Smooth muscle cell of the brain vasculature (primary cell): ENCODE data around the gene SAFB2.
"Not testable (repeated sequence)": the region's sequence is repeated elsewhere in the genome, so short reads cannot be mapped to it uniquely, and the experiment has no call there.

Experiments
- DNase-seq: peaks from one replicate; pipeline ENCODE4 v3.0.0-alpha.2; 2012; ENCODE audit warnings: low read depth, low spot score

The SAFB2 gene

DNA sequence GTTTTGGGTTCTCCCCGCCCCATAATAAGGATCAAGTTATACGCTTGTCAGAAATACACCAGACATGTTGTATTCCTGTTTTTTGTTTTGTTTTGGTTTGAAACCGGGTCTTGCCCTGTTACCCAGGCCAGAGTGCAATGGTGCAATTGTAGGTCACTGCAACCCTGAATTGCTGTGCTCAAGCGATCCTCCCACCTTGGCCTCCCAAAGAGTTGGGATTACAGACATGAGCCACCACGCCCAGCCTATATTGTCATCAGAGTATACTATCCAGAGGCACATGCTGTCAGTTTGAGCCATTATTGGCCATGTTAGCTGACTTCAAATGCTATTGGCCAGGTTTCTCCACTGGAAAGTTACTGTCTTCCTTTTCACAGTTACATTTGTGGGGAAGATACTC, 10.1 kb upstream of the SAFB2 start:
- DNase-seq: no peak

DNA sequence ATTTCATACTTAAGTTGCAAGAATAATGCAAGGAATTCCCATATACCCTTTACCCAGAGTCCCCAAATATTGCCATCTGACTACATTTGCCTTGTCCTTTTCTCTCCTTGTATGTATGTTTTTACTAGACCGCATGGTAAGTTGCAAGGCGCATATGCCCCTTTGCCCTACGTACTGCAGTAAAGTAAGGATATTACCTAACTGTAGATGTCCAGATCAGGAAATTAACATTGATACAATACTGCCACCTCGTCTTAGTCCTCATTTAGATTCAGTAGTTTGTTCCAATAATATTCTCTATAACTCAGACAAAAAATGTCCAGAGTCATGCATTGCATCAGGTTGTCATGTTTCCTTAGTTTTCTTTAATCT, 9.7 kb upstream of the SAFB2 start:
- no peak for DNase-seq

DNA sequence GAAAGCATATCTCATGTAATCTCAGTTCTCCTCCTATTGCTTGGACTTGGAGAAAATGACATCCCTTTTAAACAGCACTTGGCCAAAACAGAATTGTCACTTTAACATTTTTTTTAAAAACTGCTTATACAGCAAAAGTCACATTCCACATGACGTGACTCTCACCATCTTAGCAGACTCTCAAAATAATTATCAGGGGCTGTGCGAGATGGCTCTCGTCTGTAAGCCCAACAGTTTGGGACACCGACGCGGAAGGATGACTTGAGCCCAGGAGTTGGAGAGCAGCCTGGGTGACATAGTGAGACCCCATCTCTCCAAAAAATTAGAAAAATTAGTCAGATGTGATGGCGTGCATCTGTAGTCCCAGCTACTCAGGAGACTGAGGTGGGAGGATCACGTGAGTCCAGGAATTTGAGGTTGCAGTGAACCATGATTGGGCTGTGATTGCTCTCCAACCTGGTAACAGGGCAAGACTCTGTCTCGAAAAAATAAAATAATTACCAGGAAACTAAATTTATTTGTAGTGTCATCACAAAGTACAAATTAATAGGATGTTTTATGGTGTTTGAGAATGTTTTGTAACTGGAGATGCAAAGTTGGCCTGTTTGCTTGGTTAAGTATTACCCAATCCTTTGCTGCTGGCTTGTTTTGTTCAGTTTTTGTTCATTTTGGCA, 9.1 kb upstream of the SAFB2 start:
- no peak for DNase-seq

DNA sequence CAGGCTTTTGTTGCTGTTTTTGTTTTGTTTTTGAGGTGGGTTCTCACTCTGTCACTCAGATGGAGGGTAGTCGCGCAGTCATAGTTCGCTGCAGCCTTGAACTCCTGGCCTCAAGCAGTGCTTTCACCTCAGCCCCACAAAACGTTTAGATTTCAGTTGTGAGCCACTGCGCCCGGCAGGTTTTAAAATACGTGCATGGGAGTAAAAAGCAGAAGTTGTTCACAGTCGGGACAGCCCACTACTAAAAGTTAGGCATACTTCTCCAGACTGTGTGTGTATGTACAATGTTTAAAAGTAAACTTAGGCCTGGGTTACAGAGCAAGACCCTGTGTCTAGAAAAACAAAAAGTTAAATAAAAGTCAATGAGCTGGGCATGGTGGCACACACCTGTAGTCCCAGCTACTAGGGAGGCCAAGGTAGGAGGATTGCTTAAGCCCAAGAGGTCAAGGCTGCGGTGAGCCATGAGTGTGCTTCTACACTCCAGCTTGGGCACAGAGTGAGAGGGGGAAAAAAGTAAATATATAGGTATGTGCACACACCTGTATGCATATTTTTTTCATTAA, 6.4 kb upstream of the SAFB2 start:
- DNase-seq: no peak

DNA sequence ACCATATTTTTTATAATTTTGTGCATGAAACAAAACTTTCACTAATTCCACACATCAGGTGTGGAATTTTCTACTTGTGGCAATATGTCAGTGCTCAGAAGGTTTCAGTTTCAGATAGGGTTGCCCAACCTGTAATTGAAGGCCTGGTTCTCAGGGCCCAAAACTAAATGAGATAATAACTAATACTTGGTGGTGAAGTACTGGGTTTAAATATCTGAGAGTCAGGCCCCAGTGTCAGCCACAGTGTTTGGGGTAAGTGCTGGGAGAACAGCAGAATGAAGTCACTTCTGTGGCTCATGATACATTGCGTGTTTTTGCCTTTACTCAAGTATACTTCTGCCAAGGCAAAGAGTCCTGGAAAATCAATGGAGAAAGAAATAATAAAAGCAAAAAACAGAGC, 5.9 kb upstream of the SAFB2 start:
- no peak for DNase-seq

DNA sequence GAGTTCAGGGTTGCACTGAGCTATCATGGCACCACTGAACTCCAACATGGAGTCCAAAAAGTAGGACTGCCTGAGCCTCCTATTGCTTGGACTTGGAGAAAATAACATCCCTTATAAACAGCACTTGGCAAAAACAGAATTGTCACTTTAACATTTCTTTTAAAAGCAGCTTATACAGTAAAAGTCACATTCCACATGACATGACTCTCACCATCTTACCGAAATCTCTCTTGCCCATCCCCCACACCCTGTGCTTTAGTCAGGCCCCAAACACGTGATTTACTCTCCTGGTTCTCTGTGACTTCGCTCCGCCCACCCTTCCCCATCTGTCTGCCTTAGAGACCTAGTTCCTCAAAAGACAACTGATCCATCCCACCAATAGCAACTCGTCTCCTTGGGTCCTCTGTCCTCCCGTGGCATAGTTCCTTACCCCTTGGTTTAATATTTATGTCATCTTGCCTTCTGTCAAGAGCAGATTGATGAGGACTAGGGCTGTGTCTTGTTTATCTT, 4.9 kb upstream of the SAFB2 start:
- DNase-seq: no peak

DNA sequence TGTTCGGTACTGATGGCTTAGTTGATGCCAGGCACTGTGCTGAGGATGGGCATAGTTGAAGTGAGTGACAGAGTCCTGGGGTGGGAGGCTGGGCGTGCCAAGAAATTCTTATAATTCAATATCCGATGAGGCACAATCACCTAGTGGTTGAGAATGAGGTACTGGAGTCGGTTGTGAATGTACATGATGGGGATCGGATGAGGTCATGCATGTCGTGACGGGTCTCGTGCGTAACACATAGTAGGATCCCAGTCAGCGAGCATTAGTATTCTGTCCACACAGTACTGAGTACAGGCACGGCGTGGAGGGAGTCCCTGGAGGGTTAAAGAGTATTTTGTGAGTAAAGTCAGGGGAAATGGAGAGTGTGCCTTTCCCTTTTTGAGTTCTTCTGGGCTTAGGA, 3.1 kb upstream of the SAFB2 start:
- DNase-seq: no peak

DNA sequence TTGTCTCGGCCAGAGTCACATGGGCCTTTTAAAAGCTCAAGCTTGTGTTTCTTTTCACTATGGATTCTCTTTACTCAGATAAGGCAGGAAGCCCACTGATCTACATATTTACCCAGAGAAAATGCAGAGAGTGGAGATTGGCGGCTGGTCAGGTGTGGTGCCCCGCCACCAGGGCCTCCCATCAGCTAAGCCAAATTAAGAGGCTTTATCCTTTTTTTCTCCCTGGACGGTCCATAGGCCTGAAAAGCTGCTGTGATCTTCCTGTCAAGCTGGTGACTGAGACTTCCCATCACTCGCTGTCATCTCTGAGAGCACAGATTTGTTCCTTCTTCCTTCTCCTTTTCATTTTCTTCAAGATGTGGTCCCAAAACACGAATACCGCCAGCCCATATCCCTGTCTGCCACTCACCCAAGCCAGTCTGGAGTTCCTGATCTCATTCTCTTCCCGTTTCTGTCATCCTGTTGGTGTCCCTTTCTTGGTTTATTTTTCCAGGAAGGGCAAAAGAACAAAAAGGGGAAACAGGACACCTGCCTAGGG, 2.2 kb upstream of the SAFB2 start:
- no peak for DNase-seq

DNA sequence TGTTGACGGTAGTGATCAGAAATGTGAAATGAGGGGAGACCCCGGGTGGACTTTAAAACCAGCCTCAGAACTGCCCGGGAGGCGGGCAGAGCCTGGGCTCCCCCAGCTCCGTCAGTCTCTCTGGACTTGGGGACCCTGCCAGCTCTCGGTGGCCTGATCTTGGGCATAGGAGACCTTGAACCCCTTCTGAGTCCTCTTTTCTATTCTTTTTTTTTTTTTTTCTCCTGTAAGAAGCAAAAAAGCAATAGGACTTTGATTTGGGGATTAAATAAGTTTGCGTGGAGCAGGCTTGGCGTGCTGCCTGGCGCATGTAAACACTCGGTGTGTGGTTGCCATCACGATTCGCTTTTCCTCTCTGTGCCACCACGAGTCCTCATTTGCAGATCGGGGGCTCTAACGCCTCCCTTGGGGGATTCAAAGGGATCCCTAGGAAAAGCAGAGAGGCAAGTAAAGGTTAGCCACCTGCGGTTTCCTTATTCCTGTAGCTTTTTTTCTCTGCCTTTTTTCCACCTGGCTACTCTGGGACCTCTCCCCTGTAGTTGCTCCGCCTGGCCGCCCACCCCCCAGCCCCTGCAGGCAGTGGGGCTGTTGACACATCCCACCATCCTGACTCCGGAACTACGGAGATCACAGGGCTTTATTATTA, 1.6 kb upstream of the SAFB2 start:
- DNase-seq: no peak

DNA sequence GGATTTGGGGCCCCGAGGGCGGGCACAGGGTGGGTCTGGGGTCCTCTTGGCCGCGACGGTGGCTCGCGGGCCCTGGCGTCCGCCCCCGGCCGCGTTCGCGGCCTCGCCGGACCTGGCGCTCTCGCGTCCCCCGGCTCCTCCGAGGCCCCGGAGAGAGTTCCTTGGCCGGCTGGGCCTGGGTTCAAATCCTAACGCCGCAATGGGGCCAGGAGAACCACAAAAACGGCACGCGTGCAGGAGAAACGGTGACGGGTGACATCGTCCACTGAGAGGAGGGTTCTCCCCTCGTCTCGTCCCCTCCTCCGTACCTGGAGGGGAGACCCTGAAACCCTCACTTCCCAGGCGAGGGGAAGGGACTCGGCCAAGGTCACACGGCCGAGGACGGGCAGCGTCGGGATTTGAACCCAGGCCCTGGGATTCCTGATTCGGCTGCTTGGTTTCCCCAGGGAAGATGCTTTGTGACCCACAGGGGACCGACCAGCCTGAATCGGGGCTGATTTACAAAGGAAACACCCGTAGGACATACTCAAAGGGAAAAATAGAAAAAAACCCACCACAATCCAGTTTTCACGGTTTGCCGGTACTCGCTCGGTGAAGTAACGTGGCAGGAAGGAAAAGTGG, 931 bp upstream of the SAFB2 start:
- no peak for DNase-seq

DNA sequence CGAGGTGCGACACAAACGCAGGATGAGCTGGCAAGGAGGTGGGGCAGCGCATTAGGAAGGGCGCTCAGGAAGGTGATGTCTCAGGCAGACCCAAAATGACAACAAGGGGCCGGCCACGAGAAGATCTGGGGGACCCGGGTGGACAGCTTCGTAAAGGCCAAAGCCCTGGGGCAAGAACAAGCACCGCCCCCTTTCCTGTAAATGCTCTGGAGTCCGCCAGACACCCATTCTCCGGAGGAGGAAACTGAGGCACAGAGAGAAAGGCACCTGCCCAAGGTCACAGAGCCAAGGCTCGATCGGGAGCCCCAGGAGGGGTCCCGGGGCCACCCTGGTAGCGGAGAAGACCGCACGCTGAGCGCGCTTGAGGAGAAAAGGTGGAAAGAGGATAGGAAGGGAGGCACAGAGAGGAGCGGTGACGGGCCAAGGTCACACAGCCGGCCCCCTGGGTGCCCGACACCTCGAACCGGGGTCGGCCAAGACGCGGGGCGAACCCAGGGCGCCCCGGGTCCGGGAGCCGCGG, 571 bp downstream of the SAFB2 start:
- DNase-seq: no peak

DNA sequence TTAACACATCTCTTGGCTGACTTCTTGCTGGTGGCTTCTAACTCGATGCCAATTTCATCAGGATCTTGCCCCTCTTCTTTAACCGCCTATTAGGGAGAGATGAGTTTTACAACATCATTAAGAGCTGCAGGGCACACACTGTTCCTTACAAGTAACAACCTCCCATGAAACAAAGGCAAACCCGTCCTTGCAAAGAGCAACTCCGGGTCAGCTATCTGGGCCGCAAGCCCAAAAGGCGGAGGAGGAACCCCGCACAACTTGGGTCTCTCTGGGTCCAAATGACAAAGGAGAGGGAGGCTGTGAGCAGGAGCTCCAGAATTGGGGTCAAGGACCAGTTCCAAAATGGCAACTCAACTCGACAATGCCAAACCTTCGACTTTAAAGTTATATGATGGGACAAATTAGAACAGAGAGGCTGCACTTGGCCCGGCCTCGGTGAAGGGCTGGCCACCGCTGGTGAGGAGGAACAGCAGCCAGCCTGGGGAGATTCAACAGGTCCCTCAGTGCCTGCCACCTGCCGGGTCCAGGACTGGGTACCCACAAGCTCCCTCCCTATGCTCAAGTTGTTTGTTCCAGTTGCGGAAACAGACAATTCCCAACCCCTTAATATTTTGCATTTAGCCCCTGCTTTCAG, 1.1 kb downstream of the SAFB2 start:
- DNase-seq: no peak

DNA sequence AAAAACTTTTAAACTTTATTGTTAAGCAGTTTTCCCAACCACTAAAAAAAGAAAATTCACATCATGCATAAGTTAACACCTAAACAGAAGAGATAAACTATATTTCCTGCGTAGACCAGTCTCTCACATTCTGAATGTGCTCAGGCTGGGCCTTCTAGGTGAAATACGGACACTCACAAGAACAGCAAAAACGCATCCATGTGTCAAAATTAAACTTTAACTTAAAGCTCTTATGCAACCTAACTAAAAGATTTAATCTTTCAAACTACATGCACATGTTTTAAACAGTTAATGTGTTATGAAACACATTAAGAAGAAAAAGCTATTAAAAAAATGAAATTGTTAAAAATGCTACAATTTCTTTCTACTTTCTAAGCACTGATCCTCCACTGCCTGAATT, 2.6 kb downstream of the SAFB2 start:
- no peak for DNase-seq

DNA sequence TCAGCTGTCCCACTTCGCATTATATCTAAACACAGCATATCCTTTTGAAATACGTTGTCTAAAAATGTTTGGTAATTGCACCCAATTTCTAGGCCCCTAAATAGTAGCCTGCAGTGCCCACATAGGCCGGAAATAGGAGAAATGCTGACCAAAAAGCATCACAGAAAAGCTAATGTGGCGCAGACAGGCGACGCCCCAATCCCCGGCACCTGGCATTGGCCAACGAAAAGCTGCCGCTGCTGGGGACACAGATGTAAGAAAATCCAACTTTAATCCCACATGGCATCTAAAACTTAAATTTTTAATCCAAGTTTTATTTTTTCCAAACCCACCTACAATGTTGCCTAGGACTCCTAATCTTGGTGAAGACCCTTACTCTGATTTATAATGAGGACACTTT, 4.0 kb downstream of the SAFB2 start:
- DNase-seq: no peak

DNA sequence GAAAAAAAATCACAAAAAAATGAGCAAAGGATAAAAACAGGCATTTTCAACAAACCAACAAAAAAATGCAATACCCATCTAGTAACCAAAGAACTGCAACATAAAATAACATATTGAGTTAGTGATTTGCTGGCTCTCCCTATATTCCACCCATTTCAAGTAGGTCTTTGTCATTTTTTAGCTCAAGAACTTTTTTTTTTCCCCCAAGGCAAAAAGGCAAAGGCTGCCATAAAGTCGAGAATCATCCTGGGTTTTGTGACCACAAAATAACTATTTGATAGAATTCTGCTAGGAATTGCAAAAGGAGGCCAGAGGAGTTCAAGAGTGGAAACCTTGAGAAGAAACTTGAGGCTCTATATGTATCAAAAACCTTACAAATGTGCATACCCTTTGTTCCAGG, 5.5 kb downstream of the SAFB2 start:
- no peak for DNase-seq

DNA sequence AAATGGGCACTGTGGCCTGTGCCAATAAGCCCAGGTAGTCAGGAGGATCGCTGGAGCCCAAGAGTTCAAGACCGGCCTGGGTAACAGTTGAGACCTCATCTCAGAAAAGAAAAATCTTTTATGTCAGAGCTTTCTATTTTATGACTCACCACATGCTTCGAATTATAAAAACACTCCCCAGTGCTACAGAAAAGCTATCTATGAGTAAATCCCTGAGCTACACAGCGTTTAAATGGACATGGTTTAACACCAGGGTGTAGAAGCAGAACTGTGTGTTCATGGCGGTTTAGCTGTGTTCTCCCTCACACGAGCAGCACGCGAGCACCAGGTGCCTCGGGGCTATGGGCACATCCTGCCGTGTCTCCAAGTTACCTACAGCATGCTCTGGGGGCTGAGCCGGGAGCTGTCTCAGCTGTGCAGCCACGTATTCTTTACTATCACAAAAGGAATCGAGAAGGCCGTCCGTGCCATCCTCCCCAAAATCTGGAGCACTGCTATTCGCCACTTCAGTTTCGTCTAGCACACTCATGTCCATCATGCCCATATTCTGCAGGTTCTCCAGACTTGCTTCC, 6.7 kb downstream of the SAFB2 start:
- DNase-seq: no peak

DNA sequence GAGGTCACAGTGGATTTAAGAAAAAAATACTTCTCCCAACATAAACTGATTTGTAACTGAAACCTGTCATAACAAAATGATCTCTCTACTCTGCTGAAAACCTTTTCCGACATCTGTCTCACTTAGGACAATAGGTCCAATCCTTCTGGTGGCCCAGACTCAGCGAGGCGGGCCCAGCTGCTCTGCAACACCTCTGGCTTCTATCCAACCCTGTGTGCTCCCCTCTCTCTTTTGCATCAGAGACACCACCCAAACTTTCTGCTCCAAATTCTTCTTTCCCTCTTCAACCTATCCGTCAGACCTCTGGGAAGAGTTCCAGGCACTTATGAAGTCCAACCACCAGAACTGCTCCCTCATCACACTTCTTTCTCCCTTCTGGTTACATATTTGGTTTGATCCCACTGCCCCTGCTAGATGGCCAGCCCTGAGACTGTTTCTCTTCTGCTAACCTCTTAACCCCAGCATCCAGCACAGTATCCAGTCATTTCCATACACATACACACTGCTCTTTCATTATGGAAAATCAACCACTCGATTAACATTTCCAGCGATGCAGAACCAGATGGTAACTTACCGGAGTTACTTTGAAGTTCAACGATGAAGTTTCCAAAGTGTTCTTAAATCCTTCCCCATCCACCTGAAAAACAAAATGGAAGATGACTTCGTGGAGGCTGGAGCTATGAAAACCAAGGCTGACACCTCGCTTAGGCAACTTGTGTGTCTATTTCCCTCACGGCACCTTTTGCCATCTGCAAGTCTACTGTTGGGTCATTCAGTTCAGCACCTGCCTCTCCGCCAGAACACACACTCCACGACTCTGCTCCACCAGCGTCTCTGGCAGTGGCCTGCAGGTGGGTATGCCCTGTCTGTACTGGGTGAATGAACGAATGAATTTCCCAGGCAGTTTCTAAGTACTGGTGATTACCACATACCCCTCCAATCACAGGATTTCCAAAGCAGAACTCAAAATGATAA, 9.4 kb downstream of the SAFB2 start:
- DNase-seq: no peak

DNA sequence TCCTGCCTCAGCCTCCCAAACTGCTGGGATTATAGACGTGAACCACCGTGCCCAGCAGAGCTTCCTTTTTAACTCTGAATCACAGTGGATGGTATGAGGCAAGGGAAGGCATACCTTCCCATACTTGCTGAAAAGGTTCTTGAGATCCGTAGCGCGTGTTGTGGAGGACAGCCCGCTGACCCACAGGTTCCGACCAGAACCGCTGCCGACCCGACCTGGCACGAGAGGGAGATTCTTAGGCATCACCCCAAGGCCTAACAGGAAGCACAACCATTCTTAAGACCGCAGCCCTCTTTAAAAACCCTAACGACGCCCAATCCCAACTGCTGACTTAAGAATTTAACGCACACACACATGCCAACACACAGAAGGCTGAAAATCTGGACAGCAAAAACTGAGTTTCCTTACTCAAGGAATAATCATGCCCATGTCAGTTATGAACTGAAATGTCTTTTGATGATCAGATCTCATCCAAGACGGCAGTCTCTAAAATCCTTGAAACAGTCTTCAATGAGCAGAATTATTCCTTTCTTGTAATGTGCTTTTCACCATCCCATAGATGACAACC, 12.6 kb downstream of the SAFB2 start:
- DNase-seq: no peak

DNA sequence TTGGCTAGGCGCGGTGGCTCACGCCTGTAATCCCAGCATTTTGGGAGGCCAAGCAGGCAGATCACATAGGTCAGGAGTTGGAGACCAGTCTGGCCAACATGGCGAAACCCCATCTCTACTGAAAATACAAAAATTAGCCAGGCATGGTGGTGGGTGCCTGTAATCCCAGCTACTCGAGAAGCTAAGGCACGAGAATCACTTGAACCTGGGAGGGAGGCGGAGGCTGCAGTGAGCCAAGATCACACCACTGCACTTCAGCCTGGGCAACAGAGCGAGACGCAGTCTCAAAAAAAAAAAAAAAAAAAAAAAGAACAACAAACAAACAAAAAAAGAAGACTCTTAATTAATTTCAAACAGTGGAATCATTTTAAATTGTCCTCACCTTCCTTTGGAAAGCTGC, 13.8 kb downstream of the SAFB2 start:
- not testable (repeated sequence) for DNase-seq

DNA sequence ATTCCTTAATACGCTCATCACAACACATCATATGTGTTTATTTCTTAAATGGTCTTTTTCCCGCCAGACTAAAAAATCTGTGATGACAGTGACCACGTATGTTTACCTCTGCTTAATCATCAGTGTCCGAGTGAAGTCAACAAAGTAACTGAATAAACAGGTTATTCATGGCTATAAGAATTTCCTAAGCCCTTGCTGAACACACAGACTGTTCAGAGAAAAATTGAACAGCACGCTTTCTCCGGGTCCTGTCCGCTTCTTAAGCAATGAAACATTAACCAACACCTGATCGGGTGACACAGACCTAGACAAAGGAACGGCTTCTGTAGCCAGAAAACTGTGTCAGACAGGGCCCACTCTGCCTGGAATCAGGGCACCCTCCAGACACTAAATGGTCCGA, 14.3 kb downstream of the SAFB2 start:
- no peak for DNase-seq
